NCI-H1436 treated with DMSO at 0.1 percent for 48 hours (cell line): Measurements from ENCODE around the gene ADH7.
"Not testable (repeated sequence)": the region's sequence is repeated elsewhere in the genome, so short reads cannot be mapped to it uniquely, and the experiment has no call there.

Experiments
- DNase-seq: peaks from one replicate; lab custom pipeline; 2025; lab: John Stamatoyannopoulos, UW

The ADH7 gene

GRCh38 chr4:99379571-99379970 is 55.6 kb downstream of the ADH7 start:
- DNase-seq = no peak

GRCh38 chr4:99378876-99379275 is 56.3 kb downstream of the ADH7 start:
- DNase-seq = no peak

- not testable (repeated sequence) for DNase-seq
Observed at GRCh38 chr4:99377341-99377740, 57.8 kb downstream of the ADH7 start.

- not testable (repeated sequence) for DNase-seq
Observed at GRCh38 chr4:99372464-99372863, 62.7 kb downstream of the ADH7 start.

- DNase-seq = not testable (repeated sequence)
Observed at GRCh38 chr4:99367817-99368216, 67.3 kb downstream of the ADH7 start.

GRCh38 chr4:99366491-99366890 is 68.7 kb downstream of the ADH7 start:
- no peak for DNase-seq

GRCh38 chr4:99362768-99363167 is 72.4 kb downstream of the ADH7 start:
- DNase-seq = no peak
